ENCODE measurements around the gene FECH.
"Not testable (repeated sequence)": the region's sequence is repeated elsewhere in the genome, so short reads cannot be mapped to it uniquely, and the experiment has no call there.

Gene FECH

GRCh38 chr18:57586251-57587049 is at the start of gene FECH:
Gene FECH (minus strand): TSS chr18:57586702. CDS start chr18:57586620, 82 bp downstream.
- DNase-seq = no peak

DNA sequence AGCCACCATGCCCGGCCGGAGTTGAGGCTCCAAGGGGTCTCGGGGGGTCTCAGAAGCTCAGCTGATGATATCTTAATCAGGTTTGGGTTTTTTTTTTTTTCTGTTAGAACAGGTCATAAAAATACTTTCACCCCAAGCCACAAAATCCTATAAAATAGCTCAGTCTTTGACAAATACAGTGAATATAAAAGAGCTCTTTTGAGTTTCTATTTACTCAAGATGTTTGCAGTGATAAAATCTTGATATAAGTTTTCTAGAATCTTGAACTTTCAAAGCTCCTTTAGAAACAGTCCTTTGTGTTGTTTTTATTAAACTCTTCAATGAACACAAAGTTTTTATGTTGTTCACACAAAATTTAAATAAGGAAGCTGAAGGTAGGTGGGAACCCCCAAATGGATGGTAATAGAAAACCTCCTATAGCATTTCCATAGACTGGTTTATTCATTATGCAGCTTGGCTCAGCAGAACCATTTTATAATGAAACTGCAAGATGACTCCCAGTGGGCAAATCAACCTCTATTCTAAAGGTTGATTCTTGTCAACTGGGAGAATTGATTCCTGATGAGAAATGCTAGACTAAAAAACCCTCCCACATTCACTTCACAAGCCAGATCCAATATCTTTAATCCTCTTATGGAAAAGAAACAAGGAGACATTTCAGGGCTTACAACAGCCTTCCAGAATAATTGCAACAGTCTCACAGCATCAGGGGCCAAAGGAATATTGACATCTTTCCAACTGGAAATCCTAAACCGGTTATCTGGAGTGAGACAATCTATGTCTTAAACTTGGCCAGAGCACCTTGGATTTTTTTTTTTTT is 48.7 kb upstream of the FECH start:
- DNase-seq = no peak

DNA sequence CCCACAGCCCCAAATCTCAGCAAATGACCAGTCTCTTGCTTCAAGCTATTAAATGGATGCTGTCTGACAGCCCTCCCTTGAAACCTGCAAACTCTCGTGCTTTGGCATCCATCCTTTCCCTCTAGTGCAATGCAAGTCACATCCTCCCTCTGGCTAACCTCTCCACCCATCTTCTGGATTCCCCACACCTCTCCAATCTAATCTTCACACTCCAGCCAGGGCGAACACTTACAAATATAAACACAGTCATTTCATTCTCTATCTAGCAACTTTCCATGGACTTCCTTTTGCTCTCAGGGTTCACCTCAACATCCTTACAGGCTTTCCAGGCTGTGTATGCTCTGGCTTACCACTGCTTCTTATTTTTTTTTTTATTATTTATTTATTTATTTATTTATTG is 45.2 kb upstream of the FECH start:
- no peak for DNase-seq

- no peak for DNase-seq
Measured at GRCh38 chr18:57630754-57631595, 44.5 kb upstream of the FECH start.

DNA sequence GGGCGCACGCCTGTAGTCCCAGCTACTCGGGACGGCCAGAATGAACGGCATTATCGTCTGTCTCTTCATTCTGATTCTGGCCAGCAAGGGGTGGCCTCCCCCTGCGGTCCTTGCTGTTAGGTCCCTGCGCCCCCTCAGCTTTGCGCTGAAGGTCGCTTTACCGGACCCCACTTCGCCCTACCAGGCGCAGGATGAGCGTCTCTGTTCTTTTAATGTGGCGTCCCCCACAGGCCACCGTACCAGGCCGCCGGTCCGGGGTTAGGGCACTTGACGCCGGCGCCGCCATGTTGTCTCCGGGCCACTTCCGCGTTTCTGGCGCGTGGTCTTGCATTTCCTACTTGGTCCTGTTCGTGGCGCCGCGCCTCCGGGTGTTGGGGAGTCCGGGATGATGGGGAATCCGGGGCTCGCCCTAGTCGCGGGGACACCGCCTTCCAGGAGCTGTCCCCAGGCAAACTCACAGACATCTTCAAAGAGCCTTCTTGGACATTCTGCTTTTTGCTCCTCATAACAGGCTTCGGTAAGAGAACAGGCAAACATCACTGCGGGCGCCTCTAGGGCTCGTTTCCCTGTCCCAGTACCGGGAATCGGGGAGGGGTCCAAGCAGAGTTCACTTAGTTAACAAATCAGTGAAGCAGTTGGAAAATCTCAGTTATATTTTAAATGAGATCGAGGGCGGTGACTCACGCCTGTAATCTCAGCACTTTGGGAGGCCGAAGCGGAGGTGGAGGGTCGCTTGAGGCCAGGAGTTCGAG is 43.7 kb upstream of the FECH start:
- peak; percentile 52 for DNase-seq

GRCh38 chr18:57629422-57629821 is 42.9 kb upstream of the FECH start:
- no peak for DNase-seq

GRCh38 chr18:57627488-57627887 is 41.0 kb upstream of the FECH start:
- no peak for DNase-seq

DNA sequence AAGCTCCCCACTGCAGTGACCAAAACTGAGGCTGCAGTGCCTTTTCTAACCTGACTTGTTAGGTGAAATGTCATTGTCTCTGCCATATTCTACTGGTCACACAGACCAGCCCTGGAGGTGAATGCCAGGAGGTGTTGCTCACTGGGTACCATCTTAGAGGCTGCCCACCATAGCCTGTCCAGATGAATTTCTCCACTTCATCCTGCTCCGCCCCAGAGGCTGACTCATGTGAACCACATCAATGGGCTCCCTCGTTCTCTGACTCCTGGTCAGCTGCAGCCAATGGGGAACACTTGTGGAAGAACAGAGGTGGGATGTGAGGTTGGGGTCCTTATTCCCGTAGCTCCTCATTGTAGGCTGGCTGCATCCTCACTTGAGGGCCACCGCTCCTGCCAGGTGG is 38.5 kb upstream of the FECH start:
- no peak for DNase-seq

- DNase-seq = no peak
Measured at GRCh38 chr18:57621246-57621604, 34.7 kb upstream of the FECH start.

DNA sequence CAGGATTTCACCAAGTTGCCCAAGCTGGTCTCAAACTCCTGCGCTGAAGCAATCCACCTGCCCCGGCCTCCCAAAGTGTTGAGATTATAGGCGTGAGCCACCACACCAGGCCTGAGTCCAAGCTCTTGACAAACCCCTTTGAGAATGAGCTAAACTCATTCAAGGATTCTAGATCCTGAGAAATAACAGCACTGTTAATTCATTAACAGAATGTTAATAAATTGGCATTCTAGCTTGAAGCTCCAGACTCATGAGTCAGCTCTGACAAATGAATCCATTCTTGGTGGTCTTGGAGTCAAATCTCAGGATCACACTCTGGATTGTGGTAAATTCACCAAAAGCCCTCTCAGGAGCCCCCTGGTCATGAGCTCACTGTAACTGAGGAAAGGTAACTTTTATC is 33.4 kb upstream of the FECH start:
- no peak for DNase-seq

GRCh38 chr18:57618910-57619309 is 32.4 kb upstream of the FECH start:
- no peak for DNase-seq

DNA sequence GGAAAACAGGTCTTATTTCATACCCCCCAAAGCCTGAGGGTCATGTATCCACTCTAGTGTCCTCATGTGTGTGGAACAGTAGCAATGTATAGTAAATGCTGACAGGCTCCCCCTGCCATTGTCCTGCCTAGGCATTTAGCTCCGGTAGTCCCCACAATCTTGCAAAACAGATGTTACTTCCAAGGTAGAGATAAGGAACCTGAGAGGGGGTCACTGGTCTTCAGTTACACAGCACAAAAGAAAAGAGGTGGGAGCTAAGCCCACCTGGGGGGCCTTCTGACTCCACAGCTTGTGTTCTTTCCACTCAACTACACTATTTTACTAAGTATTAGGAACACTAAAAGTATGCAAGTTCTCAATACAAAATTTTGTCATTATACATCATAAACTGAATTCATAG is 17.4 kb upstream of the FECH start:
- no peak for DNase-seq

DNA sequence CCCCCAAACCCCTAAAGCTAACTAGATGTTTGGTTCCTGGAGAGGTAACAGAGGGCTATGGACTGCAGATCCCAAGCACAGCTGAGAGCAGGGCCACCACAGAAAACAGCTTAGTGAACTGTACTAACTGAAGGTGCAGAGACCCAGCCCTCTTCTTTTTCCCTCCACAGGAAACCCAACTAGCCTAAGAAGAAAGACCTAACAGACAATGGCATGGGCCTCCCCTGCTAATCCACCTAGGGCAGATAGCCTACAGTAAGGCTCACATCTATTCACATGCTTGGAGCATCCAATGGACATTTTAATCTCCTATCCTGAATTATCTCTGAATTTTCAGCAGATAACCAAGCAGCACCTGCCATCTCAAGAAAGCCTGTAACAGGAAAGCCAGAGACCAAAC is 8.8 kb upstream of the FECH start:
- no peak for DNase-seq

DNA sequence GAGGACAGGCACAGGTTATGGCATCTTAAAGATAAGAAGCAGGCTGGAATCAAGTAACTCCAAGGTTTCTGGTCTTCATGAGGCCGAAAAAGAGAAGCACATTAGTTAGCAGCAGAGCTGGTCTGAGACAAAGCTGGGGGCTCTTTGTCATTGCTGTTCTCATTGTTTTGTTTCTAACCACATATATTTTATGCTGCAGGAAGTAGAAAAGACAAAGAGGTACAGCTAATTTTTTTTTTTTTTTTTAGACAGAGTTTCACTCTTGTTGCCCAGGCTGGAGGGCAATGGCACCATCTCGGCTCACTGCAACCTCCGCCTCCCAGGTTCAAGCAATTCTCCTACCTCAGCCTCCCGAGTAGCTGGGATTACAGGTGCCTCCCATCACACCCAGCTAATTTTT is 6.2 kb upstream of the FECH start:
- not testable (repeated sequence) for DNase-seq

- DNase-seq = no peak
Measured at GRCh38 chr18:57589161-57589560, 2.7 kb upstream of the FECH start.

- no peak for DNase-seq
Measured at GRCh38 chr18:57587098-57587661, 678 bp upstream of the FECH start.

DNA sequence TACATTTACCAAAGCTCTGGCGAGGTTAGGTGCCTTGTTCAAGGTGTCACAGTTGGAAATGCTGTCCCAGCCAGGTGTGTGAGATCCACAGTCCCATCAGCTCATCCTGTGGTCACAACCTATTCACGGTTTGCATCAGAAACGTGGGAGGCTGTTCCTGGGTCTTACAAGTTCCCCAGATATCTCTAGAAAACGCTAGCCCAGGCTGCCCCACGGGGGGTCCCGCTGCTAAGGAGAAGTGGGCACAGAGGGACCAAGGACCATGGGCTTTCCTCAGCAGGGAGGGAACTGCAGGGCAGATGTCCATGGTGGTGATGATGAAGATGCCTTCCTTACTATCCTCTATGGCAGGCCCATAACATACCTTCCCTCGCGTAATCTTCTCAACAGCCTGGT is 649 bp downstream of the FECH start:
- no peak for DNase-seq

DNA sequence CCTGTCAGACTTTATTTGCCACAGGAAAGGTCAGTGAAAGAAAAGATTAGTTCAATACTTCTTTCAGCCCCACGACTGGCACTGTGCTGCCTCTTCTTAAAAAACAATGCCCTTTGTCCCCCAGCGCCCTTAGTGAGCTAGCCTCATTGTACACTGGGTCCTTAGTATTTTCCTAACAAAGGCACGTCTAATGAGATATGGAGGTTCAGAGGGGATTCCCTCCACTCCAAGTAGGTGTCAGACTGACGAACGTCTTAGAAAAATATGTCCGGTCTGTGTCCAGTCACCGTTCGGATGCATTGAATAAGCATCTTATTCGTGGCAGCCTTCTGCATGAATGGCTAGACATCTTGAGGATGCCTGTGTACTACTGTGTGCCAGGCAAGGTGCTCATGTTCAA is 1.1 kb downstream of the FECH start:
- DNase-seq = no peak

GRCh38 chr18:57584444-57584843 is 2.1 kb downstream of the FECH start:
- no peak for DNase-seq

DNA sequence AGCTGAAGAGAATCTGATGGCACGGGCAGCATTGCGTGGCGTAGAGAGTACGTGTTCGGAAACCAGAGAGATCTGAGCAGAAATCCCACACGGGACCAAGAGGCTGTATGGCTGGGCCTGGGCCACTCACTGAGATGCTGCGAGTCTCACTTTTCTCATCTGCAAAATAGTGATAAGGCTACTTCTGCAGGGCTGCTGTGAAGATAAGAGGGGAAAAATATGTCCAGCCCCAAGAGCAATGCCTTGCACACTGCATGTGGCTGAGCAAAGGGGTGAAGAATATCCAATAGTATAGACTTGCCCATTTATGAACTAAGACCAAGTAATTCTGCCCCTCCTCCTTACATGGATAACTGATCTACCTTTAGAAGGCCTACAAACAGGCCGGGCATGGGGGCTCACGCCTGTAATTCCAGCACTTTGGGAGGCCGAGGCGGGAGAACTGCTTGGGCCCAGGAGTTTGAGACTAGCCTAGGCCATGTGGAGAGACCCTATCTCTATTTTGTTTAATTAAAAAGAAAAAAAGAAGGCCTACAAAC is 3.1 kb downstream of the FECH start:
- DNase-seq = no peak

DNA sequence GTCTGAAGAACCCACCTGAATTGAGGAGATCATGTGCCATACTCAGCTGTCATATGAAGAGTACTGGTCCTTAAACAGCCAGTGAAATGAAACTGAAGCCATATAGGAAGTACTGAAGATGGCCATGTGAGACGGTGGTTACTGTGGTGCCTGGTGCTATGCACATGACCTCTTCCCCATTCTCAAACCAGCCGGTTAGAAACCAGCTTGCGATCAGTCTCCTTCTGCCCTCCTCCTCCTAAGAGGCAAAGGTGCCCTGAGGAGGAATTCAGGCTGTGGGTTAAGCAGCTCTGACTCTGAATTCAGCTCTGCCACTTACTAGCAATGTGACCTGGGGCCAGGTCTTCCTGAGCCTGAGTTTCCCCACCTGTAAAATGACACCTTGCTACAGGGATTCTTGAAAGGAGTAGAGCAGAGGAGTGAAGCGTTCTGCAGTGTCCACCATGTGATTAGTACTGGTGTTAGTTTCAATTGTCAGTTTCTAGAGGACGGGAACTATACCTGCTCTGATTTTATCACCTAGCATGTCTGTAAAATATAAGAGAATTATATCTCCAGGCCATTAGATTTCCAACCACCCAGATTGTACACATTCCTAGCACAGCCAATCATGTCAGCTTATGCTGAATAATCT is 5.1 kb downstream of the FECH start:
- no peak for DNase-seq

GRCh38 chr18:57579934-57580333 is 6.6 kb downstream of the FECH start:
- DNase-seq = no peak
